ENCODE data around the gene RIMS1.

- TF ChIP-seq CTCF (IDR thresholded peaks at IDR 0.05; ENCODE audit: low read length) (no peak), EZH2 (optimal IDR thresholded peaks at IDR 0.05; ENCODE audit: low read depth, low read length) (no peak)
Measured at GRCh38 chr6:72151742-72152141, 265.4 kb downstream of the RIMS1 start.
